Fibroblast of lung (primary cell): ENCODE measurements around the gene HOXA9.

Experiments used
- CTCF ChIP-seq, 2 donors: IDR thresholded peaks in 1 of 2; conservative IDR thresholded peaks in 1 of 2; 1 replicate in 1 of 2; 2 replicates in 1 of 2; pipeline ENCODE4 v1.5.1; 2011 to 2012; ENCODE audit warnings: low read length in 2 of 2, control low read depth in 1 of 2, inconsistent platforms in 1 of 2, low read depth in 1 of 2, mild to moderate bottlenecking in 1 of 2
- EZH2 ChIP-seq: IDR thresholded peaks from 2 replicates; pipeline ENCODE4 v1.5.1; 2012; ENCODE audit warnings: low read length, control low read depth, mild to moderate bottlenecking; ENCODE audit errors: missing control alignments

DNA sequence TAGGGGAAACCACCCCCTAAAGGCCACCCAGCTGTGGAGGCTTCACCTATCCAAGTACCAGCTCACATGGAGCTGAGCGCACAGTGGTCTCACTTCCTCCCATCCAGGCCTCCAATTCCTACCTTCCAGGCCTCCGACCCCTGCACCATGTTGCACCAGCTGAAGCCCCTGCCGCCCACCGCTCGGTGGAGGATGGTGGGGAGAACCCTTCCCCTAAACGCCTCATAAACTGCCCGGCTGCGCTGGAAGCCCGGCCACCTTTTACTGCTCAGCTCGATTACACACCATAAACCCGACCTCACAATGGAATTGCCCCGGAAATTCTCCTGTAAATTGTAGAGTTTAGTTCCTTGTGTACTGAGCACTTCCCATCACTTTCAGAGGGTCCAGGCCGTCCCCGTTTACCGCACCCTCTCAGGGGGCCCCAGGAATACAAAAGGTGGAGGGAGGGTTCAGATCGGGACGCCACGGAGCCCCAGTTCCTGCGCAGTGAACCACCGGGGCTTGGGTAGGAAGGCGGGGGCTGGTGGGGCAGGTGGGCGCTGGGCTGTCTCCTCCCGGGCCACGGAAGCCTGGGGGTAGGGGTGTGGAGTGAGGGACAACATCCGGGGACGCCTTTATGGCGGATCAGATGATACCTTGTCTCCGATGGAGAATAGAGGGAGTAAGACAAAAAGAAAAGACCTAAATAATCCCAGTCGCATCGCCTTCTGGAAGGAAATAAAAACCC is 7.5 kb downstream of the HOXA9 start:
- TF ChIP-seq CTCF (conservative IDR thresholded peaks at IDR 0.05 in 1 of 2, IDR thresholded peaks at IDR 0.05 in 1 of 2; ENCODE audit: low read depth in 1 of 2, low read length in 2 of 2) (no peak), EZH2 (no peak)
